ENCODE results near the gene DUSP16.
"Not testable (repeated sequence)": the region's sequence is repeated elsewhere in the genome, so short reads cannot be mapped to it uniquely, and the experiment has no call there.

Gene DUSP16

DNA sequence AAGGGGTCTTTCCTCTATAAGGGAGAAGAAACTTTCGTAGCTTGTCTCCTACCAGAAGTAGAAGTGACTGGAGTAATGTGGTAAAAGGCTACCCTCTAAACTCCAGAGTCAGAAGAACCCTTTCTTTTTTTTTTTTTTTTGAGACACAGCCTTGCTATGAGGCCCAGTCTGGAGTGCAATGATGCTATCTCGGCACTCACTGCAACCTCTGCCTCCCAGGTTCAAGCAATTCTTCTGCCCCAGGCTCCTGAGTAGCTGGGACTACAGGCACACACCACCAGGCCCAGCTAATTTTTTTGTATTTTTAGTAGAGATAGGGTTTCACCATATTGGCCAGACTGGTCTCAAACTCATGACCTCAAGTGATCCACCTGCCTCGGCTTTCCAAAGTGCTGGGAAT lies 25.8 kb upstream of the DUSP16 start:
- H4K8ac ChIP-seq (ENCODE audit: low read depth, low read length); H3K4ac ChIP-seq (ENCODE audit: low read length); H3K27ac ChIP-seq (replicated peaks; ENCODE audit: low read length); H3K9ac ChIP-seq (ENCODE audit: low read depth, low read length, poor library complexity); H2BK12ac ChIP-seq (ENCODE audit: low read length); H3K79me1 ChIP-seq (ENCODE audit: low read depth, low read length); H3K9me3 ChIP-seq (replicated peaks in 1 of 2; ENCODE audit: control insufficient read depth in 2 of 2, insufficient read depth in 1 of 2, low read depth in 1 of 2, low read length in 2 of 2); H3K36me3 ChIP-seq (replicated peaks in 1 of 2; ENCODE audit: control insufficient read depth in 2 of 2, insufficient read depth in 2 of 2, low read length in 2 of 2); H3K14ac ChIP-seq (ENCODE audit: low read length); H4K91ac ChIP-seq (ENCODE audit: low read depth, low read length, poor library complexity); H2BK120ac ChIP-seq (ENCODE audit: low read depth, low read length); H3K4me2 ChIP-seq (ENCODE audit: insufficient read depth, low read length, poor library complexity, severe bottlenecking); H2BK15ac ChIP-seq (ENCODE audit: low read length); H3K4me1 ChIP-seq (ENCODE audit: control insufficient read depth in 2 of 2, insufficient read depth in 1 of 2, low read depth in 1 of 2, low read length in 2 of 2); H3K23ac ChIP-seq (ENCODE audit: low read depth, low read length, poor library complexity); H2AFZ ChIP-seq (ENCODE audit: low read length); H2AK5ac ChIP-seq (ENCODE audit: low read depth, low read length); H3K18ac ChIP-seq (ENCODE audit: low read length); H2BK5ac ChIP-seq (ENCODE audit: low read length); DNase-seq (ENCODE audit: low spot score); H3K4me3 ChIP-seq (ENCODE audit: low read length in 2 of 2): not testable (repeated sequence)
- H3K27me3 ChIP-seq (ENCODE audit: control insufficient read depth in 3 of 3, insufficient read depth in 3 of 3, low read depth in 1 of 3, low read length in 3 of 3), result peaks cover 0 to 14% (median 0%) of the 10 kb centered on the region in 3 experiments
- no CpG with 5 or more reads among the region's 3 CpGs for WGBS, 2 donors (ENCODE audit: extremely low coverage in 2 of 2, insufficient read length in 2 of 2, insufficient replicate concordance in 1 of 2)

DNA sequence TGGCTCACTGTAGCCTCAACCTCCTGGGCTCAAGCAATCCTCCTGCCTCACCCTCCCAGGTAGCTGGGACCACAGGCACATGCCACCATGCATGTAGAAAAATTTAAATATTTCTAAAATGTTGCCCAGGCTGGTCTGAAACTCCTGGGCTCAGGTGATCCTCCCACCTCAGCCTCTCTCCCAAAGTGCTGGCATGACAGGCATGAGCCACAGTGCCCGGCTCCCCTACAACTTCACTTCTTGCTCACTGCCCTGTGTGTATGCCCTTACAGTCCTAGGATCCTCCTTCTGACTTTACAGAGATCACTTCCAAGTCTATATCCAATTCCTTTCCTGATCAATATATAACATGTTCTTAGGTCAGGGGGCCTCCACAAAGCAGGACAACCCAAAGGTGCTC lies 25.2 kb upstream of the DUSP16 start:
- Histone ChIP-seq H3K9ac (ENCODE audit: low read depth, low read length, poor library complexity) (no peak overlapping the region), H2BK120ac (ENCODE audit: low read depth, low read length) (no peak overlapping the region), H3K4ac (ENCODE audit: low read length) (no peak overlapping the region), H4K8ac (ENCODE audit: low read depth, low read length) (no peak overlapping the region), H3K4me3 (ENCODE audit: low read length in 2 of 2) (no peak overlapping the region), H2BK5ac (ENCODE audit: low read length) (no peak overlapping the region), H2AFZ (ENCODE audit: low read length) (no peak overlapping the region), H3K27ac (replicated peaks; ENCODE audit: low read length) (no peak overlapping the region), H2AK5ac (ENCODE audit: low read depth, low read length) (no peak overlapping the region), H3K18ac (ENCODE audit: low read length) (no peak overlapping the region), H3K4me2 (ENCODE audit: insufficient read depth, low read length, poor library complexity, severe bottlenecking) (no peak overlapping the region), H3K79me1 (ENCODE audit: low read depth, low read length) (no peaks in the 10 kb centered on the region), H2BK15ac (ENCODE audit: low read length) (no peak overlapping the region), H4K91ac (ENCODE audit: low read depth, low read length, poor library complexity) (no peak overlapping the region), H2BK12ac (ENCODE audit: low read length) (no peak overlapping the region), H3K9me3 (replicated peaks in 1 of 2; ENCODE audit: control insufficient read depth in 2 of 2, insufficient read depth in 1 of 2, low read depth in 1 of 2, low read length in 2 of 2) (no peaks in the 10 kb centered on the region), H3K4me1 (ENCODE audit: control insufficient read depth in 2 of 2, insufficient read depth in 1 of 2, low read depth in 1 of 2, low read length in 2 of 2) (no peaks in the 10 kb centered on the region), H3K36me3 (replicated peaks in 1 of 2; ENCODE audit: control insufficient read depth in 2 of 2, insufficient read depth in 2 of 2, low read length in 2 of 2) (no peaks in the 10 kb centered on the region), H3K23ac (ENCODE audit: low read depth, low read length, poor library complexity) (no peak overlapping the region), H3K27me3 (ENCODE audit: control insufficient read depth in 3 of 3, insufficient read depth in 3 of 3, low read depth in 1 of 3, low read length in 3 of 3) (peaks cover 0 to 14% (median 0%) of the 10 kb centered on the region in 3 experiments), H3K14ac (ENCODE audit: low read length) (no peak overlapping the region)
- DNase-seq (ENCODE audit: low spot score), result no peak
- no CpG with 5 or more reads among the region's 1 CpG for WGBS, 2 donors (ENCODE audit: extremely low coverage in 2 of 2, insufficient read length in 2 of 2, insufficient replicate concordance in 1 of 2)

DNA sequence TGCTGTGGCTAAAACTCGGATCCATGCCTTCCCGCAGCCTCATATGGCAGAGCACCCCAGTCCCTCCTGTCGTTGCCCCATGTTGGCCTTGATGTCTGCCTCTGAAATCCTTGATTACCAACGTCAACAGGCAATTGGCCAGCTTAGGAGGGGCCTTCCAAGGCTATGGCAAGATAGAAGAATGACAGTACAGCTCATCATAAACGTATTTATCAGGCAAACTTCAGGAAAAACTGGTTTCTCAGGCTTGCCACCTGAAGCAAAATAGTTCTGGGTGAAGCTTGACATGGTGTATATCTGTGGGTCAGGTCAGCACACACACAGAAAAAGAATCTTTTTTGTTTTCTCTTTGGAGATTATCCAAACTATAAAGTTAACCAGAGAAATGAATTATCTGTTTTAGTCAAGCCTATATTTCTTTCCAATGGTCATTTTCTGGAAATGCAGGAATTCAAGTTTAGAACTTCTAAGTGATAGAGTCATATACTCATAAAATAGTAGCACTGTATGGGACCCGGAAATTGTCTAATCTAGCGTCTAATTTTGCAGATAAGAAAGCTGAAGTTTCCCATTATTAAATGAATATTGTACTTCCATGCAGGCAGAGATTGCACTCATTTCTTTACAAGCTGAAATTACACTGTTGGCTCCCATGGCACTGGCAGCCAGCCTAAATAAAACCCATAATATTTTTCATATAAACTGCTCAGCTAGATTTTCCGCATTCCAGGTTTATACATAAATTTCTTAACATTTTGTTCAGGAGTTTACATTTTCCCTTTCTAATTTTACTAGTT lies 24.4 kb upstream of the DUSP16 start:
- Histone ChIP-seq H2AK5ac (ENCODE audit: low read depth, low read length) (no peak overlapping the region), H3K18ac (ENCODE audit: low read length) (no peak overlapping the region), H3K14ac (ENCODE audit: low read length) (no peak overlapping the region), H3K4ac (ENCODE audit: low read length) (no peak overlapping the region), H2BK15ac (ENCODE audit: low read length) (no peak overlapping the region), H4K8ac (ENCODE audit: low read depth, low read length) (no peak overlapping the region), H3K9me3 (replicated peaks in 1 of 2; ENCODE audit: control insufficient read depth in 2 of 2, insufficient read depth in 1 of 2, low read depth in 1 of 2, low read length in 2 of 2) (no peaks in the 10 kb centered on the region), H2BK5ac (ENCODE audit: low read length) (no peak overlapping the region), H3K79me1 (ENCODE audit: low read depth, low read length) (no peaks in the 10 kb centered on the region), H3K4me1 (ENCODE audit: control insufficient read depth in 2 of 2, insufficient read depth in 1 of 2, low read depth in 1 of 2, low read length in 2 of 2) (no peaks in the 10 kb centered on the region), H3K27ac (replicated peaks; ENCODE audit: low read length) (no peak overlapping the region), H2BK120ac (ENCODE audit: low read depth, low read length) (no peak overlapping the region), H3K4me2 (ENCODE audit: insufficient read depth, low read length, poor library complexity, severe bottlenecking) (no peak overlapping the region), H4K91ac (ENCODE audit: low read depth, low read length, poor library complexity) (no peak overlapping the region), H2BK12ac (ENCODE audit: low read length) (no peak overlapping the region), H3K4me3 (ENCODE audit: low read length in 2 of 2) (no peak overlapping the region), H3K9ac (ENCODE audit: low read depth, low read length, poor library complexity) (no peak overlapping the region), H3K36me3 (replicated peaks in 1 of 2; ENCODE audit: control insufficient read depth in 2 of 2, insufficient read depth in 2 of 2, low read length in 2 of 2) (no peaks in the 10 kb centered on the region), H3K23ac (ENCODE audit: low read depth, low read length, poor library complexity) (no peak overlapping the region), H2AFZ (ENCODE audit: low read length) (no peak overlapping the region), H3K27me3 (ENCODE audit: control insufficient read depth in 3 of 3, insufficient read depth in 3 of 3, low read depth in 1 of 3, low read length in 3 of 3) (peaks cover 0 to 14% (median 0%) of the 10 kb centered on the region in 3 experiments)
- DNase-seq (ENCODE audit: low spot score), result no peak
- no CpG with 5 or more reads among the region's 8 CpGs for WGBS, 2 donors (ENCODE audit: extremely low coverage in 2 of 2, insufficient read length in 2 of 2, insufficient replicate concordance in 1 of 2)

DNA sequence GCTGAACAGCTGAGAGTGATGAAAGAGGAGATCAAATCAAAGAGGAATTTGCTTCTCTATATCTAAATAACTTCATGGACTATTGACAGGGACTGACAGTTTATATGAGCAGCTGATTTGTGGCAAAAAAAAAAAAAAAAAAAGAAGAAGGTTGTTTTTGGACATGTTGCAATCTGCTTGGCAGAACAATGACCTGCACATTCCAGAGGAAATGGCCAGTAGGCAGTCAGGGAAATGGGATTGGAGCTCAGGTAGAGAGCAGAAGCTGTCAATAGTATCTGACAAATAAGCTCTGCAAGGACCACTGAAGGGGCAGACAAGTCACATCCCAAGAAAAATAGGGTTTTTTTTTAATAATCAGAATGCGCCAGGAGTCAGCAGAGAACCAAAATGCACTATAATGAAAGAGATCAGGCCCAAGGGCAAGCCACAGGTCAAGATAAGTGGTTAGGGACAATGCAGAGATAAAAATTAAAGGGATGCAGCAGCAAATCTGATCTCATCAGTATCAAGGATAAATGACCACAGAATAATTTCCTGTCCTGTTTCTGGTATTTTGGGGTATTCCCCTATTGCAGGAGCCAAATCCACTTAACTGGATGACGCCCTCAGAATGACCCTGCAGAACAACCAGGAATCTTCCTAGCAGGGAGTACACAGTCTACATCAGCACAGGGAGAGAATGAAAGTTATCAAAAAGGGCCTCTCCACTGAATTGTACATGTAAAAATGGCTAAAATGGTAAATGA lies 22.6 kb upstream of the DUSP16 start:
- no peak overlapping the region for H2AK5ac ChIP-seq (ENCODE audit: low read depth, low read length)
- H3K18ac ChIP-seq (ENCODE audit: low read length), result no peak overlapping the region
- no peak overlapping the region for H3K4me3 ChIP-seq (ENCODE audit: low read length in 2 of 2)
- no peak overlapping the region for H4K91ac ChIP-seq (ENCODE audit: low read depth, low read length, poor library complexity)
- H2AFZ ChIP-seq (ENCODE audit: low read length), result no peak overlapping the region
- no peak overlapping the region for H2BK5ac ChIP-seq (ENCODE audit: low read length)
- no peak overlapping the region for H2BK12ac ChIP-seq (ENCODE audit: low read length)
- no peak overlapping the region for H3K27ac ChIP-seq (replicated peaks; ENCODE audit: low read length)
- no peaks in the 10 kb centered on the region for H3K36me3 ChIP-seq (replicated peaks in 1 of 2; ENCODE audit: control insufficient read depth in 2 of 2, insufficient read depth in 2 of 2, low read length in 2 of 2)
- no peaks in the 10 kb centered on the region for H3K4me1 ChIP-seq (ENCODE audit: control insufficient read depth in 2 of 2, insufficient read depth in 1 of 2, low read depth in 1 of 2, low read length in 2 of 2)
- H3K4ac ChIP-seq (ENCODE audit: low read length), result no peak overlapping the region
- no peak overlapping the region for H3K4me2 ChIP-seq (ENCODE audit: insufficient read depth, low read length, poor library complexity, severe bottlenecking)
- H3K27me3 ChIP-seq (ENCODE audit: control insufficient read depth in 3 of 3, insufficient read depth in 3 of 3, low read depth in 1 of 3, low read length in 3 of 3), result peaks cover 0 to 14% (median 0%) of the 10 kb centered on the region in 3 experiments
- no peak for DNase-seq (ENCODE audit: low spot score)
- H2BK15ac ChIP-seq (ENCODE audit: low read length), result no peak overlapping the region
- no peak overlapping the region for H2BK120ac ChIP-seq (ENCODE audit: low read depth, low read length)
- no CpG with 5 or more reads among the region's 2 CpGs for WGBS, 2 donors (ENCODE audit: extremely low coverage in 2 of 2, insufficient read length in 2 of 2, insufficient replicate concordance in 1 of 2)
- H4K8ac ChIP-seq (ENCODE audit: low read depth, low read length), result no peak overlapping the region
- H3K9ac ChIP-seq (ENCODE audit: low read depth, low read length, poor library complexity), result no peak overlapping the region
- no peak overlapping the region for H3K23ac ChIP-seq (ENCODE audit: low read depth, low read length, poor library complexity)
- H3K79me1 ChIP-seq (ENCODE audit: low read depth, low read length), result no peaks in the 10 kb centered on the region
- no peaks in the 10 kb centered on the region for H3K9me3 ChIP-seq (replicated peaks in 1 of 2; ENCODE audit: control insufficient read depth in 2 of 2, insufficient read depth in 1 of 2, low read depth in 1 of 2, low read length in 2 of 2)
- H3K14ac ChIP-seq (ENCODE audit: low read length), result no peak overlapping the region
